KMS-11 (cell line): ENCODE data around the gene DPP4.

Experiments used
- H2AFZ ChIP-seq: fragments of 200-600 bp; sonication (generic); 2 replicates; pipeline ENCODE4 v1.6.1; 2016; ENCODE audit warnings: antibody characterized with exemption, mixed run types, low read depth
- H3K27ac ChIP-seq: fragments of 200-600 bp; sonication (generic); 2 replicates; pipeline ENCODE4 v1.6.1; 2016; ENCODE audit warnings: mild to moderate bottlenecking, mixed run types
- H3K27me3 ChIP-seq: fragments of 200-600 bp; sonication (generic); 2 replicates; pipeline ENCODE4 v1.6.1; 2017; ENCODE audit warnings: mild to moderate bottlenecking, low read depth, mixed run types, moderate library complexity; ENCODE audit not compliant: insufficient read depth
- H3K36me3 ChIP-seq: fragments of 200-600 bp; sonication (generic); 2 replicates; pipeline ENCODE4 v1.6.1; 2017; ENCODE audit warnings: mild to moderate bottlenecking, mixed run types; ENCODE audit not compliant: insufficient read depth
- H3K4me1 ChIP-seq: fragments of 200-600 bp; sonication (generic); 2 replicates; pipeline ENCODE4 v1.6.1; 2016; ENCODE audit warnings: mild to moderate bottlenecking, low read depth, mixed run types; ENCODE audit not compliant: poor library complexity, severe bottlenecking
- H3K4me2 ChIP-seq: fragments of 200-600 bp; sonication (generic); 2 replicates; pipeline ENCODE4 v1.7.0; 2016; ENCODE audit warnings: mild to moderate bottlenecking, mixed run types
- H3K4me3 ChIP-seq: fragments of 200-600 bp; sonication (generic); IDR thresholded peaks from 2 replicates; pipeline ENCODE4 v1.6.1; 2017; ENCODE audit warnings: low read depth, low read length, mixed read lengths; ENCODE audit not compliant: insufficient read depth
- H3K79me2 ChIP-seq: fragments of 200-600 bp; sonication (generic); 2 replicates; pipeline ENCODE4 v1.6.1; 2016; ENCODE audit warnings: low read depth, mixed run types; ENCODE audit not compliant: insufficient read depth
- H3K9ac ChIP-seq: fragments of 200-600 bp; sonication (generic); 2 replicates; pipeline ENCODE4 v1.6.1; 2016; ENCODE audit warnings: mild to moderate bottlenecking, mixed run types
- H4K20me1 ChIP-seq: fragments of 200-600 bp; sonication (generic); 2 replicates; pipeline ENCODE4 v1.6.1; 2016; ENCODE audit warnings: mild to moderate bottlenecking, mixed run types; ENCODE audit not compliant: insufficient read depth
- TF ChIP-seq, protein P1 (sequence below): fragments of 200-600 bp; sonication (generic); conservative IDR thresholded peaks from 2 replicates; pipeline ENCODE4 v1.6.1; 2017; ENCODE audit warnings: low read depth, mild to moderate bottlenecking, antibody characterized with exemption, low read length, moderate library complexity, mixed read lengths

DPP4 gene

DNA sequence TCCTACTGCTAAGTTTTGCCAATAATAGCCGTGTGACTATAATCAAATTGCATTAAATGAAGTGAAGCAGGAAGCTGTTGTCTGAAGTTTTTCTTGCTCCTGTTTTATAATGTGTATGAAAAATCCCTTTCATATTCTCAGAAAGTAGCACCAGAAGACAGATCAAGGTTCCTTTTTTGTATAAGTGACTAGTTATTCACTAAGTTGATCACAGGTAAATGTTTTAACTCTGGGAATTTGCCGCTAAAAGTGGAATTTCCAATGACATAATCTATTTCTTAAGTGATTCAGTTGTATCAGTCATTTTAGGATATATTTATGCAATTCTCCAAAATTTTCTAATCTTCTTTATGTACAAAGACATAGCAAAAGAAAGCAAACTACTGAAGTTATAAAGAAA, 99.6 kb downstream of the DPP4 start:
- Histone ChIP-seq H3K4me3 (no peak overlapping the region), H3K79me2 (no peaks in the 10 kb centered on the region), H3K9ac (no peak overlapping the region), H4K20me1 (no peaks in the 10 kb centered on the region), H3K36me3 (no peaks in the 10 kb centered on the region), H3K27me3 (no peaks in the 10 kb centered on the region), H3K27ac (no peak overlapping the region), H3K4me1 (peaks cover 10% of the 10 kb centered on the region), H2AFZ (no peak overlapping the region), H3K4me2 (no peak overlapping the region)
- TF ChIP-seq, protein P1, sequence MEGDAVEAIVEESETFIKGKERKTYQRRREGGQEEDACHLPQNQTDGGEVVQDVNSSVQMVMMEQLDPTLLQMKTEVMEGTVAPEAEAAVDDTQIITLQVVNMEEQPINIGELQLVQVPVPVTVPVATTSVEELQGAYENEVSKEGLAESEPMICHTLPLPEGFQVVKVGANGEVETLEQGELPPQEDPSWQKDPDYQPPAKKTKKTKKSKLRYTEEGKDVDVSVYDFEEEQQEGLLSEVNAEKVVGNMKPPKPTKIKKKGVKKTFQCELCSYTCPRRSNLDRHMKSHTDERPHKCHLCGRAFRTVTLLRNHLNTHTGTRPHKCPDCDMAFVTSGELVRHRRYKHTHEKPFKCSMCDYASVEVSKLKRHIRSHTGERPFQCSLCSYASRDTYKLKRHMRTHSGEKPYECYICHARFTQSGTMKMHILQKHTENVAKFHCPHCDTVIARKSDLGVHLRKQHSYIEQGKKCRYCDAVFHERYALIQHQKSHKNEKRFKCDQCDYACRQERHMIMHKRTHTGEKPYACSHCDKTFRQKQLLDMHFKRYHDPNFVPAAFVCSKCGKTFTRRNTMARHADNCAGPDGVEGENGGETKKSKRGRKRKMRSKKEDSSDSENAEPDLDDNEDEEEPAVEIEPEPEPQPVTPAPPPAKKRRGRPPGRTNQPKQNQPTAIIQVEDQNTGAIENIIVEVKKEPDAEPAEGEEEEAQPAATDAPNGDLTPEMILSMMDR, result no peak

DNA sequence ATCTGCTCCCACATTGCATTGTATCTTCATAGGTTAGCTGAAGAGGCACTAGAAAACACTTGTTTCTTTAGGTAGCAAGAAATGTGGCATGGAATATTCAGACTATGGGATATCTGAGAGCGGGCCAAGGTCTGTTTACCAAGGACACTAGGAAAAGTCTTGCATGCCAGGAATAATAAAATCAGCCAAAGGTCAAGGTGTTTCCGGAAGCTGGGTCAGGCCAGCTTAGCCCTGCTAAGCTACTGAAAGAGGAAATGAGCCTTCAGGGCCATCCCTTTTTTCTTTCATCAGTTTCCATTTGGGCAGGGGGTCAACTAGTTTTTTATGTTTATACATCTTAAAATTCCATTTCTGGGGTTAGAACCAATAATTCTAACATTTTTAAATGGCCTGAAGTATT, 101.1 kb downstream of the DPP4 start:
- H2AFZ ChIP-seq, result no peak overlapping the region
- H3K4me2 ChIP-seq, result no peak overlapping the region
- no peaks in the 10 kb centered on the region for H4K20me1 ChIP-seq
- no peaks in the 10 kb centered on the region for H3K79me2 ChIP-seq
- H3K36me3 ChIP-seq, result no peaks in the 10 kb centered on the region
- peaks cover 10% of the 10 kb centered on the region for H3K4me1 ChIP-seq
- H3K27ac ChIP-seq, result no peak overlapping the region
- no peaks in the 10 kb centered on the region for H3K27me3 ChIP-seq
- no peak overlapping the region for H3K9ac ChIP-seq
- TF ChIP-seq, protein P1, result no peak
- no peak overlapping the region for H3K4me3 ChIP-seq

DNA sequence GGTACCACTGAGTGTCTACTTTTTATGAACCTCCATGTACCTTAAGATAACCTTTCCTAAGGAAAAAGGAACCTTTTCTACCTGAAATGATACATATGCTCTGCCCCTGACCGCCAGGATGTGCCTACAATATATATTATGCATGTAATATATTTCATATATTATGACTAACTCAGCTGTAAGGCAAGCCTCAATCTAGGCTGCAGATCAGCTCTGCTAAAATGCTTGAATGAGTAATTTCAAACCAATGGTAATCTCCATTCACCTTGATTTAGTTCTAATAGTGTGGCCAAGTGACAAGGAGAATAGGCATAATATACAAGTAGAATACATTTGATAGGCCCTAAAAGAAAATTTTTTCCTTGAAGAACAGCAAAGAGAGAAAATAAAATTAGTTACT, 101.8 kb downstream of the DPP4 start:
- TF ChIP-seq, protein P1, result no peak
- Histone ChIP-seq H3K4me2 (no peak overlapping the region), H2AFZ (no peak overlapping the region), H3K4me1 (peaks cover 10% of the 10 kb centered on the region), H3K27ac (no peak overlapping the region), H4K20me1 (no peaks in the 10 kb centered on the region), H3K9ac (no peak overlapping the region), H3K27me3 (no peaks in the 10 kb centered on the region), H3K4me3 (no peak overlapping the region), H3K36me3 (no peaks in the 10 kb centered on the region), H3K79me2 (no peaks in the 10 kb centered on the region)

DNA sequence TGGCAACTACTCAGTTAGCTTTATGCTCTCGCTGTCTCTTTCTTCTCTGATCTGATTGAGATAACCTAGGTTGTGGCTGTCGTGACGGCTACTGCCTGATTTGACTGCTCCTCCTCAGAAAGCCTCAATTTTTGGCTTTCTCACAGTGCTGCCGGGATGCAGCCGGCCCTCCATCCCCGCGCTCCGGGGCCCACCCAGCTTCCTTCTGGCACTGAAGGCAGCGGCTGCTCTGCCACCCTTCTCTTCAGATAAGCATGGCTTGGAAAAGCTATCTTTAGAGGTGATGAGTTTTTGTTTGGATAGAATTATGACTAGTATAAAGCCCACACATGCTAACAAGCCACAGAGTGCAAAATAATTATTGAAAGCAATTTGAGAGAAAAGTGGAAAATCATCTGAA, 102.5 kb downstream of the DPP4 start:
- Histone ChIP-seq H2AFZ (no peak overlapping the region), H4K20me1 (no peaks in the 10 kb centered on the region), H3K4me1 (peaks cover 10% of the 10 kb centered on the region), H3K79me2 (no peaks in the 10 kb centered on the region), H3K9ac (no peak overlapping the region), H3K36me3 (no peaks in the 10 kb centered on the region), H3K4me2 (no peak overlapping the region), H3K27ac (no peak overlapping the region), H3K4me3 (no peak overlapping the region), H3K27me3 (no peaks in the 10 kb centered on the region)
- TF ChIP-seq, protein P1, result no peak

DNA sequence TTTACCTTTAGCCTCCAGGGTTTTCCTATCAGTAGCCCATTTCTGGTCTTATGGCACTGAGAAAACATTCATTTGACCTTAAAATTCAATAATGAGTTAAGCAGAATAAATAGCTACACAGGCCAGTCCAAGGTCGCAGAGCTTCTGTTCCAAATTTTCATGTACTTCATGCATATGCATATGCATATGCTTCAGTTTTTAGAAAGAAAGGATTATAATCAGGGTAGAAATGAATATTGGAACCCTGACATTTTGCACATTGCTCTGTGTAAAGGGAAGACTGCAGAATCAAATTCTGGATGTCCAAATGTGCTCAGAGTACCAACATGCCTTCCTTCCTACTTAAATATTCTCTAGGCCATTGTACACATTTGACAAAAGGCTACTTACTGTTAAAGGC, 104.9 kb downstream of the DPP4 start:
- Histone ChIP-seq H3K79me2 (no peaks in the 10 kb centered on the region), H2AFZ (no peak overlapping the region), H3K9ac (no peak overlapping the region), H3K27ac (no peak overlapping the region), H3K4me3 (no peak overlapping the region), H3K27me3 (no peaks in the 10 kb centered on the region), H3K36me3 (no peaks in the 10 kb centered on the region), H4K20me1 (no peaks in the 10 kb centered on the region), H3K4me1 (no peaks in the 10 kb centered on the region), H3K4me2 (no peak overlapping the region)
- TF ChIP-seq, protein P1, result no peak
